ENCODE measurements around the gene TNFRSF6B. TPM values are rescaled to one million over a fixed set of nuclear protein-coding genes. Genes with fewer than 3 reads are reported as not detected.

Gene TNFRSF6B
- polyA plus RNA-seq, 1 of the 3 experiments (the other 2 are of a cell fraction), result 9.4 TPM

DNA sequence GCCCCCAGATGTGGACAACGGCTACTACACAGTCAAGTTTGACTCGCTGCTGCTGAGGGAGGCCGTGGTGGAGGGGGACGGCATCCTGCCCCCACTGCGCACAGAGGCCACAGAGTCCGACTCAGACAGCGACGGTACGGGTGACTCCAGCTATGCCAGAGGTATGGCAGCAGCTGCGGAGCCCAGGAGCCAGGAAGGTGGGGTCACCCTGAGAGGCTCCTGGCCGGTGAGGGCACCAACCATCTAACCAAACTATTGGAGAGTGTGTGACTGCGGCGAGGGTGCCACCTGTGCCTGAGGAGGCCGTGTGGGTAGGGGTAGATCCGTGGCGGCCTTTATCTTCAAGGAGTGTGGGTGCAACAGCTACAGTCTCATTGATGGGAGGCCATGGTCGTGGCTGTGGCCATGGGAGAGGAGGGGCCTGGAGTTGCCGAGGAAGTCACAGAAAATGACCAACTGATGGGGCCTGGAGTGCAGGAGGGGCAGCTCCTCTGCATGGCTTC lies 37.2 kb downstream of the TNFRSF6B start:
- ChIA-PET POLR2A (no interaction called here), CTCF (no interaction called here)
- no peak for DNase-seq
- no peak overlapping the region for H3K4me2 ChIP-seq
- H3K9ac ChIP-seq, result no peak overlapping the region
- peaks cover 31% of the 10 kb centered on the region for H3K79me2 ChIP-seq (ENCODE audit: insufficient read depth)
- no peak overlapping the region for H2AFZ ChIP-seq (ENCODE audit: low read depth)
- H3K4me3 ChIP-seq (ENCODE audit: low read depth in 2 of 2, low read length in 1 of 2), result no peak overlapping the region
- no peaks in the 10 kb centered on the region for H3K27me3 ChIP-seq (ENCODE audit: insufficient read depth)
- H3K9me2 ChIP-seq, result no peaks in the 10 kb centered on the region
- H4K20me1 ChIP-seq (ENCODE audit: insufficient read depth), result peaks cover 8% of the 10 kb centered on the region; the same call in 1 of the 2 replicates
- peaks cover 16% of the 10 kb centered on the region for H3F3A ChIP-seq (replicated peaks; ENCODE audit: insufficient read depth)
- 93% methylated on average over 13 of the region's 18 CpGs for WGBS (ENCODE audit: low lambda C conversion rate)
- no peaks in the 10 kb centered on the region for H3K9me3 ChIP-seq
- H3K36me3 ChIP-seq (replicated peaks in 1 of 2; ENCODE audit: control insufficient read depth in 1 of 2, insufficient read depth in 2 of 2, low read length in 1 of 2), result peaks cover 15 to 18% of the 10 kb centered on the region in 2 experiments
- no peaks in the 10 kb centered on the region; a peak in 1 of 4 replicates for H3K4me1 ChIP-seq (ENCODE audit: control insufficient read depth in 1 of 2, insufficient read depth in 2 of 2, low read depth in 1 of 2, low read length in 1 of 2)
- TF ChIP-seq RXRA (IDR thresholded peaks at IDR 0.05; ENCODE audit: borderline replicate concordance, low read depth) (no peak), MXI1 (IDR thresholded peaks at IDR 0.05; ENCODE audit: low read depth, low read length) (no peak), RAD21 (IDR thresholded peaks at IDR 0.05; ENCODE audit: low read length) (no peak), ELF1 (IDR thresholded peaks at IDR 0.05) (no peak), TEAD4 (IDR thresholded peaks at IDR 0.05; ENCODE audit: borderline replicate concordance, insufficient read depth) (no peak), CHD2 (IDR thresholded peaks at IDR 0.05; ENCODE audit: low read length, partially characterized antibody) (no peak), MEF2A (IDR thresholded peaks at IDR 0.05; ENCODE audit: borderline replicate concordance, low read depth) (no peak), FOSL2 (IDR thresholded peaks at IDR 0.05; ENCODE audit: borderline replicate concordance, low read depth) (no peak), FOXJ3 (CRISPR knock-in tag; IDR thresholded peaks at IDR 0.05) (no peak), NFIC (IDR thresholded peaks at IDR 0.05; ENCODE audit: borderline replicate concordance) (no peak), RCOR1 (IDR thresholded peaks at IDR 0.05; ENCODE audit: low read length) (no peak), SIN3A (IDR thresholded peaks at IDR 0.05; ENCODE audit: borderline replicate concordance, low read depth, low read length) (no peak), FOXM1 (IDR thresholded peaks at IDR 0.05; ENCODE audit: low read depth) (no peak), TCF12 (IDR thresholded peaks at IDR 0.05) (no peak), EP300 (IDR thresholded peaks at IDR 0.05; ENCODE audit: borderline replicate concordance in 1 of 2, low read depth in 1 of 2, low read length in 1 of 2) (no peak)
- TF ChIP-seq, protein P1, sequence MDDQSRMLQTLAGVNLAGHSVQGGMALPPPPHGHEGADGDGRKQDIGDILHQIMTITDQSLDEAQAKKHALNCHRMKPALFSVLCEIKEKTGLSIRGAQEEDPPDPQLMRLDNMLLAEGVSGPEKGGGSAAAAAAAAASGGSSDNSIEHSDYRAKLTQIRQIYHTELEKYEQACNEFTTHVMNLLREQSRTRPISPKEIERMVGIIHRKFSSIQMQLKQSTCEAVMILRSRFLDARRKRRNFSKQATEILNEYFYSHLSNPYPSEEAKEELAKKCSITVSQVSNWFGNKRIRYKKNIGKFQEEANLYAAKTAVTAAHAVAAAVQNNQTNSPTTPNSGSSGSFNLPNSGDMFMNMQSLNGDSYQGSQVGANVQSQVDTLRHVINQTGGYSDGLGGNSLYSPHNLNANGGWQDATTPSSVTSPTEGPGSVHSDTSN (IDR thresholded peaks at IDR 0.05), result no peak
- TF ChIP-seq, protein P2, sequence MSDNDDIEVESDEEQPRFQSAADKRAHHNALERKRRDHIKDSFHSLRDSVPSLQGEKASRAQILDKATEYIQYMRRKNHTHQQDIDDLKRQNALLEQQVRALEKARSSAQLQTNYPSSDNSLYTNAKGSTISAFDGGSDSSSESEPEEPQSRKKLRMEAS (IDR thresholded peaks at IDR 0.05; ENCODE audit: low read depth), result no peak
- TF ChIP-seq, protein P3, sequence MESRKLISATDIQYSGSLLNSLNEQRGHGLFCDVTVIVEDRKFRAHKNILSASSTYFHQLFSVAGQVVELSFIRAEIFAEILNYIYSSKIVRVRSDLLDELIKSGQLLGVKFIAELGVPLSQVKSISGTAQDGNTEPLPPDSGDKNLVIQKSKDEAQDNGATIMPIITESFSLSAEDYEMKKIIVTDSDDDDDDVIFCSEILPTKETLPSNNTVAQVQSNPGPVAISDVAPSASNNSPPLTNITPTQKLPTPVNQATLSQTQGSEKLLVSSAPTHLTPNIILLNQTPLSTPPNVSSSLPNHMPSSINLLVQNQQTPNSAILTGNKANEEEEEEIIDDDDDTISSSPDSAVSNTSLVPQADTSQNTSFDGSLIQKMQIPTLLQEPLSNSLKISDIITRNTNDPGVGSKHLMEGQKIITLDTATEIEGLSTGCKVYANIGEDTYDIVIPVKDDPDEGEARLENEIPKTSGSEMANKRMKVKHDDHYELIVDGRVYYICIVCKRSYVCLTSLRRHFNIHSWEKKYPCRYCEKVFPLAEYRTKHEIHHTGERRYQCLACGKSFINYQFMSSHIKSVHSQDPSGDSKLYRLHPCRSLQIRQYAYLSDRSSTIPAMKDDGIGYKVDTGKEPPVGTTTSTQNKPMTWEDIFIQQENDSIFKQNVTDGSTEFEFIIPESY (IDR thresholded peaks at IDR 0.05; ENCODE audit: borderline replicate concordance, low read depth), result no peak
- TF ChIP-seq, protein P4, sequence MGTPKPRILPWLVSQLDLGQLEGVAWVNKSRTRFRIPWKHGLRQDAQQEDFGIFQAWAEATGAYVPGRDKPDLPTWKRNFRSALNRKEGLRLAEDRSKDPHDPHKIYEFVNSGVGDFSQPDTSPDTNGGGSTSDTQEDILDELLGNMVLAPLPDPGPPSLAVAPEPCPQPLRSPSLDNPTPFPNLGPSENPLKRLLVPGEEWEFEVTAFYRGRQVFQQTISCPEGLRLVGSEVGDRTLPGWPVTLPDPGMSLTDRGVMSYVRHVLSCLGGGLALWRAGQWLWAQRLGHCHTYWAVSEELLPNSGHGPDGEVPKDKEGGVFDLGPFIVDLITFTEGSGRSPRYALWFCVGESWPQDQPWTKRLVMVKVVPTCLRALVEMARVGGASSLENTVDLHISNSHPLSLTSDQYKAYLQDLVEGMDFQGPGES (IDR thresholded peaks at IDR 0.05; ENCODE audit: low read depth, low read length), result no peak
- H3K27ac ChIP-seq (ENCODE audit: low read depth in 2 of 2, low read length in 1 of 2), result no peak overlapping the region

All from SK-N-SH (cell line).